ENCODE data around the gene POLR3K.
A peak's percentile ranks its signal among the peaks of the same experiment; 100 is the strongest.
"Not testable (repeated sequence)": the region's sequence is repeated elsewhere in the genome, so short reads cannot be mapped to it uniquely, and the experiment has no call there.

POLR3K gene

DNA sequence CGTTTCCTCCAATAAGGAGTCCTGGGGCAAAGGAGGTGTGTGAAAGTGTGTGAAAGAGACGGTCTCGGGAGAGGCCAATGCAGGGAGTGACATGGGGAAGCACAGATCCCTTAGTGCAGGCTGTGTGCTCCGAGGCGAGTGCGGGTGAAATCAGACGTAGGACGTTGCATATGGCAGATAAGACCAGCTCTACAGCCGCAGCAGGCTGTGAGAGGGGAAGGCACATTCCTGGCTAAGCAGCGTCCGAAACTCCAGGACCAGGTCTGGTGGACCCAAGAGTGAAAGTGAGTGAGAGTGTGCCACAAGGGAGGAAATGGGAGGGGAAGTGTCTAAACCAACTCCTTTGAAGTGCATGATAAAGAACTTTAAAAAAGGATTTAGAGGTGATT, 11.3 kb downstream of the POLR3K start:
- DNase-seq = no peak

DNA sequence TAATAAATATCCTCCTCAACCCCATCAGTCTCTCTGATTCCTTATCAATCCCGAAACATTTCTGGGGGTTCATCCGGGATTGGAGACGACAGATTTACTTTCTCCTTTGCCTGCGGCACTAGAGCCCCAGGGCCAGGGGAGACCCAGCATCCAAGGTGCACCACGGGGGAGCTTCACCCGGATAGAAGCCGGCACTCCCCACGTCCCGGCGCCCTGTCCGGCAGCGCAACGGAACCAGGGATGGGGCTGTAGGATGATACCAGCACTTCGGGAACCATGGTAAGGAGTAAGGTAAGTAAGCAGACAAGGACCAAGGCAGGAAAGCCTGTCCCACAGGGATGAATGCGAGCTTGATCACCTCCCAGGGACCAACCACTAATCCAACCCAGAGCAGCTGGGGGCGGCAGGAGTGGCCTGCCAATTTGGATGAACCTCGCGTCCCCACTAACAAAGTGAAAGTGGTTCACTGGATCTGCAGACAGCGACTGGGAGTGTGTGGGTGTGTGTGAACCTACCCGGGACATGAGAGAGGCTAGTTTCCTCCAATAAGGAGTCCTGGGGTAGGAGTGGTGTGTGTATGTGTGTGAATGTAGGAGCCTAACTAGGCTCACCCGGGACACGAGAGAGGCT, 11.9 kb downstream of the POLR3K start:
- DNase-seq = no peak

GRCh38 chr16:38941-39892, 14.2 kb downstream of the POLR3K start:
- DNase-seq = no peak

DNA sequence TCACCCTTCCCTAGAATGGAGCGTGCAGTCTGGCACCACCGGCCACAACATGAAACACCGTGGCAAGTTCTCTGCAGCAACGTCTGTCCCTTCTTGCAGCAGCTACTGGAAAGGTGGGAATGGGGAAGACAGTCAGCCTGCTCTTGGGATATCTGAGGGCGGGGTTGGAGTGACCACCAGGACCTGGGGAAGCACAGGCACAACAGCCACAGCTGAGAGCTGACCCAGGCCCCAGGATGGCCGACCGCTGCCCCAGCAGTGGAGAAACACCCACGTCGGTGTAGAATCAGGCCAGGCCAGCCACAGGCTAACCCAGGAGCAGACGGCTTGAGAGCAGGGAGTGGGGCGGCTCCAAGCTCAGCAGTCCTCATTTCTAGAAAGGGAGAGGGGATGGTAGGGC, 15.2 kb downstream of the POLR3K start:
- not testable (repeated sequence) for DNase-seq

DNA sequence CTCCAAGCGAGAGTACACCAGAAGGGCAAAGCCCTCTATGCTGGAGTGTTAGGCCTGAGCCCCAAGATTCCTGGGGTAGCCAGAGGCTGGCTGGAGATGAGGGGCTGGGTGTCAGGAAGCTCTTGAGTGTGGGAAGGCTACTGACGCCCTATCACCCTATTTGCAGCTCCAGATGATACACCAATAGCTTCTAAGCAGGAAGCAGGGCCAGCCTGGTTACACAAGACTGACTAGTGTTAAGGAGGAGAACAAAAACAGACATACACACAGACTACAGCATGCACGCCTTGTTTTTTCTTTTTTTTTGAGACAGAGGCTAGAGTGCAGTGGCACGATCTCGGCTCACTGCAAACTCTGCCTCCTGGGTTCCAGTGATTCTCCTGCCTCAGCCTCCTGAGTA, 15.9 kb downstream of the POLR3K start:
- no peak for DNase-seq

DNA sequence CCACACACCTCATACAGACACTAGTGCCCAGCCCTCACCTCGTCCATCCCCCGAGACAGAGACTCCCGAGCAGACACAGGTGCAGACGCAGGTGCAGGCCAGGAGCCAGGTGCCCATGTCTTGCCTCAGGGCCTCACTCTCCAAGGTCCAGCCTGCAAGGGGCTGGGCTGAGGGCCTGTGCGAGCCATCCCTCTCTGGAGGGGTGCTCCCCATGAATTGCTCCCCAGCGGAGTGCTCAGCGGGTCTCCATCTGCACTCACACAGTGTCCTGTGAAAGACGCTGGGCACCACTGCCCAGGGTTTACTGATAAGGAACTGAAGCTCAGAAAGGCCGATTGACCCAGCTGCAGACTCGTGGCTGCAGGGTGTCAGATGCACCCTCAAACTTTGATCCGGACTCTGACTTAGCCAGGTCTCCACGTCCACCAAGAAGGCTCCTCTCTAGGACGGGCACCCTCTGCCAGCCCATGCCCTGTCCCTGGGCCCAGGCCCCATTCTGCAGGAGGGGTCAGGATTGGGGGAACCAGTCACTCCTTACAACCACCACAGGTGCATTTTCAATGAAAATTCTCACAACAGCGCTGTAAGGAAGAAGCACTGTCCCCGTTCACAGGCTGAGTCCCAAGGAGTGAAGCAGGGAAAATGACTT, 16.9 kb downstream of the POLR3K start:
- DNase-seq = no peak

DNA sequence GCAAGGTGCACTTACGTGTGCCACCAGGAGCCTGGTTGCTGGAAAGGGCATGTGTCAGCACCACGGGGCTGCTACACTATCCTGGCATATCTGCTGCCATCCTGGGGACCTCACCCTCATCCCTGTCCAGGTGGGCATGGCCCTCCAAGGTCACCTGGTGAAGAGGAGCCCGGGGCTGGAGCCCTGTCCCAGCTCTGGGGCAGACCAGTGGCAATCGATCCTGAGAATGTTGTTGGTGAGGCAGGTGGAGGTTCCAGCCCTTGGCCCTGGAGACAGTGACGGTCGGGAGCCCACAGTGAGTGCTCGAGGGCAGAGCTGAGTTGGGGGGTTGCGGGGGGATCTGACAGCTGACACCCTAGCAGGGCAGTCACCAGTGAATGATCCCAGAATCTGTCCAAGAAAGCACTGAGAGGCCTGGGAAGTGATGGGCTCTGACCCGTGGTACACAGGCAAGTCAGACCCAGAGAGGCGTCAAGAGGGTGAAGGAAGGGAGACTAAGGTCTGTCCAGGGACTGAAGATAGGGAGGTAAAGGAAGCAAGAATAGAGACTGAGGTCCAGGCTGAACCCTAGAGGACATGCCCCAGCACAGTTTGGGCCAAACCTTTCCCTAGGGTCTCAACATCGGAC, 17.6 kb downstream of the POLR3K start:
- no peak for DNase-seq

GRCh38 chr16:35011-35677, 18.3 kb downstream of the POLR3K start:
- no peak for DNase-seq

DNA sequence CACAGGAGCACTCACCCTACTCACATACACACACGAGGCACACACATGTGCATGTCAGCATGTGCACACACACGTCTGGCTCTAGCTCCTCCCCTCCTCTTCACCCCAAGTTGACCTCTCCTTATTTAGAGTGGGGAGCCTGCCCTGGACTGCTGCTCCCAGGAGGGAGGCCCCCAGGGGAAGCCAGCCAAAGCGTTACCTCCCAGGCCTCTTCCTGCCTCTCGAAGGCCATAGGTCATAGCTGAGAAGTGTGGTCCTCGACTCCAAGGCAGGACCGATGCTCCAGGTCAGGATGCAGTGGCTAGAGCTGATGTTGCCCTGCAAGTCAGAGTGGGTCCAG, 18.8 kb downstream of the POLR3K start:
- DNase-seq = no peak

DNA sequence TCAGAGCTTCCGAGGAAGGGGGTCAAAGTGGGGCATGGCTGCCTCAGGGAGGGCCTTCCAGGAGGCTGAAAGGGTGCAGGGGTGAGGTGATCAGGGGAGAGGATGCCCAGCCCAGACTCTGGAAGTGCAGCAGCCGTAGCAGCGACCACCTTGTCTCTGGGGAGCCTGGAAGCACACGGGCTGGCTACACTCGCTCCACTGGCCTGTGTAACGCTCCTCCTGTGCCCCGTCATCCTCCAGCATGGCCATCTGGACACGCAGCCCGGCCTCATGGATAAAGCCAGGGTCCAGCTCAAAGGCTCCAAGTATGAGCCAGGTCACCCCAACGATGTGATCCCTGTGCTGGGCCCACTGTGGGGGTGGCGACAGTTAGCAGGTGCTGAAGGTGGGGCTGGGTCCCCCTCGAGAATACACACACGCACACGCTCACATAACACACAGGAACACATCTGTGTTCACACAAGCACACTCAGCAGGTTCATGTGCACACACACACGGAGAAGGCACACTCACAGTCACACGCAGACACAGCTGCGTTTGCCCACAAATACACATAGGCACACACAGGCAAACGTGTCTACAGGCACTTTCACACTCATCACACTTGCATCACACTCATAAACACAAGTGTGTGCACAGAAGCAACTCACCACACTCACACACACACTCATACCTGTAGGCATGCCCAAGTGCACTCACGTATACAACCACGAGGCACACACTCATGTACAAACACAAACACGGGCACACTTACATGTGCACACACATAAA, 19.3 kb downstream of the POLR3K start:
- no peak for DNase-seq

DNA sequence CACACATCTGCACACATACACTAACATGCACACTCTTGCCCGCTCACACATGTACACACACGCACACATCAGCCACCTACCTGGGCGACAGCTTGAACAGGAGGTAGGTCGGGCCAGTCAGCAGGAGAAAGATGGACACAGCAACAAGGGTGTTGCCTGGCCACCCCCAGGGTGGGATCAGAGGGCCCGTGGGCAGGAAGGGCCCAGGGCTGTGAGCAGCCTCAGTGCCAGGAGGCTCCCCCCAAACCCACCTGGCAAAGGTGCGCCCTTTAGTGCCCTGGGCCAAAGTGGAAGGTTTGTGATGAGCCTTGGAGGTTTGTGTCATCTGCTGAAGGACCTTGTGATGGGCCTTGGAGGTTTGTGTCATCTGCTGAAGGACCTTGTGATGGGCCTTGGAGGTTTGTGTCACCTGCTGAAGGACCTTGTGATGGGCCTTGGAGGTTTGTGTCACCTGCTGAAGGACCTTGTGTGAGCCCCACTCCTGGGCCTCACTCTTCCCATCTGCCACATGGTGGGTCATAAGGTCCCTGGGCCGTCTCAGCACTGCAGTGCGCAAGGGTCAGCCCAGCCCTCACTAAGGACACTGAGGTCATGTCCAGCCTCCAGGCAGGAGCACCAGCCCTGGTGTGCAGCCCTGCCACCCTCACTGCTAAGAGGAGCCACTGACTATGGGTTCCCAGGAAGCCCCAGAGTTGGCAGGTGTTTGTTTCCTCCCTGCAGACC, 20.1 kb downstream of the POLR3K start:
- DNase-seq = not testable (repeated sequence)

DNA sequence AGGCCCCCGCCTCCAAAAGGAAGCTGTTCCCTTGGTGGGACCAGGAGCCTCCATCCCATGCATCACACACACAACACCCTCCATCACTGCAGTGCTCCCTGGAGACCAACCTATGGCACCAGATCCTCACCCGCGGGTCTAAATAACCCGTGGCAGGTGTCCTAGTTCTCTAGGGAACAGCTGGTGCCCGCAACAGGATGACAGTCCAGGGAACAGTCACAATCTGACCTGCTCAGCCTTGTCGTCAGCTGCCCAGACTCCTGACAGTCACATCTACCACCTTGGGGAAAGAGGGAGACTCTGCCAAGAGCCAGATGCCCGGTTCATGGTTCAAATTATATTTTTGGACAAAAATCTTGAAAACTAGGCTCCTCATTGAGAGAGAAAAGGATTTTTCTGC, 22.8 kb downstream of the POLR3K start:
- DNase-seq = not testable (repeated sequence)

DNA sequence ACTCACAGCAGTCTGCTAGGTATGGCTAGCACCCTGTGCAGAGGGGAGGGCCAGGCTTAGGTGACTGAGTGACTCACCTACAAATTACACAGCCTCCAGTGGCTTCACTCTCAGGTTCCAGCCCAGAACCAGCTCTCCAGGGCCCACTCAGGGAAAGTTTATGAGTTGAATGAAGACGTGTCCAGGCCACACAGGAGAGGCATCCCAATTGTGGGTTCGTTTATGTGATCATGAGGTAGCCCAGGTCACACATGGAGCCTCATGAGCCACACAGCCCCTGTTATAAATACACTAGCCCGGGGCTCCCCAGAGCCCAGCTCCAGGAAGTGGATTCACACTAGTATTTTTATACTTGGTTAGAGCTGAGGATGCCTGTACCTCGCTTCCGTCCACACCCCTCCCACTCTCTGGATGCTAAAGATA, 27.5 kb downstream of the POLR3K start:
- not testable (repeated sequence) for DNase-seq

GRCh38 chr16:24151-24550, 29.3 kb downstream of the POLR3K start:
- not testable (repeated sequence) for DNase-seq

- DNase-seq = not testable (repeated sequence)
These were observed 32.5 kb downstream of the POLR3K start for GRCh38 chr16:20886-21285.

DNA sequence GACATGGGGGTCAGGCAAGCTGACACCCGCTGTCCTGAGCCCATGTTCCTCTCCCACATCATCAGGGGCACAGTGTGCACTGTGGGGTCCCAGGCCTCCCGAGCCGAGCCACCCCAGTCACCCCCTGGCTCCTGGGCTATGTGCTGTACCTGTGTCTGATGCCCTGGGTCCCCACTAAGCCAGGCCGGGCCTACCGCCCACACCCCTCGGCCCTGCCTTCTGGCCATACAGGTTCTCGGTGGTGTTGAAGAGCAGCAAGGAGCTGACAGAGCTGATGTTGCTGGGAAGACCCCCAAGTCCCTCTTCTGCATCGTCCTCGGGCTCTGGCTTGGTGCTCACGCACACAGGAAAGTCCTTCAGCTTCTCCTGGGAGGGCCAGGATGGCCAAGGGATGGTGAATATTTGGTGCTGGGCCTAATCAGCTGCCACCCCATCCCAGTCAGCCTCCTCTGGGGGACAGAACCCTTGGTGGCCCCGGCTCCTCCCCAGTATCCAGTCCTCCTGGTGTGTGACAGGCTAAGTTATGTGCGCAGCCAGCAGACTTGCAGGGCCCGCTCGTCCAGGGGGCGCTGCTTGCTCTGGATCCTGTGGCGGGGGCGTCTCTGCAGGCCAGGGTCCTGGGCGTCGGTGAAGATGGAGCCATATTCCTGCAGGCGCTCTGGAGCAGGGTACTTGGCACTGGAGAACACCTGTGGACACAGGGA, 36.2 kb downstream of the POLR3K start:
- not testable (repeated sequence) for DNase-seq

- peak; percentile 27 for DNase-seq
These were observed 42.6 kb downstream of the POLR3K start for GRCh38 chr16:10772-11171.

GRCh38 chr16:9903-10665, 43.3 kb downstream of the POLR3K start:
- no peak for DNase-seq

Data from SHP77 treated with DMSO at 0.1 percent for 48 hours (cell line).